GM12872 (cell line): ENCODE results near the gene AGTPBP1.

Experiments
- TF ChIP-seq, protein P1 (sequence below): IDR thresholded peaks from 3 replicates; pipeline ENCODE4 v1.5.1; 2011; ENCODE audit warnings: low read depth, mild to moderate bottlenecking, low read length, moderate library complexity; ENCODE audit not compliant: insufficient read depth

Gene AGTPBP1

DNA sequence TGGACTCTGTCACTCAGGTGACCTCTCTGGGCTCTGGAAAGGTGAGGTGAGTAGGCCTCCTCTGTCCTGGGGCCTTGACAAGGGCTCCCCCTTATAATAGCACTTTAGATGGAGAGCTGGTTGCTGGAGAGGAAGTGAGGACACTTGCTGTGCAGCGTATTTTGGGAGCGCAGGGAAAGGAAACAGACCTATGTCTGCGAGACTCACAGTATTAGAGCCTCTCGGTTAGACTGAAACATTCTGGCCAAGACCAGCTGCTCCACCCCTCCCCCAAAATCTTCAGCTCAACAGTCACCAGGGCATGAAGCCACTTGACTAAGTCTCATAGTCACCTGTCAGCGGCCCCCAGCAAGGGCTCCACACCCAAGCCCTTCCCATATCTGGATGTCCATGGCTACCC is 213.6 kb downstream of the AGTPBP1 start:
- TF ChIP-seq, protein P1, sequence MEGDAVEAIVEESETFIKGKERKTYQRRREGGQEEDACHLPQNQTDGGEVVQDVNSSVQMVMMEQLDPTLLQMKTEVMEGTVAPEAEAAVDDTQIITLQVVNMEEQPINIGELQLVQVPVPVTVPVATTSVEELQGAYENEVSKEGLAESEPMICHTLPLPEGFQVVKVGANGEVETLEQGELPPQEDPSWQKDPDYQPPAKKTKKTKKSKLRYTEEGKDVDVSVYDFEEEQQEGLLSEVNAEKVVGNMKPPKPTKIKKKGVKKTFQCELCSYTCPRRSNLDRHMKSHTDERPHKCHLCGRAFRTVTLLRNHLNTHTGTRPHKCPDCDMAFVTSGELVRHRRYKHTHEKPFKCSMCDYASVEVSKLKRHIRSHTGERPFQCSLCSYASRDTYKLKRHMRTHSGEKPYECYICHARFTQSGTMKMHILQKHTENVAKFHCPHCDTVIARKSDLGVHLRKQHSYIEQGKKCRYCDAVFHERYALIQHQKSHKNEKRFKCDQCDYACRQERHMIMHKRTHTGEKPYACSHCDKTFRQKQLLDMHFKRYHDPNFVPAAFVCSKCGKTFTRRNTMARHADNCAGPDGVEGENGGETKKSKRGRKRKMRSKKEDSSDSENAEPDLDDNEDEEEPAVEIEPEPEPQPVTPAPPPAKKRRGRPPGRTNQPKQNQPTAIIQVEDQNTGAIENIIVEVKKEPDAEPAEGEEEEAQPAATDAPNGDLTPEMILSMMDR = no peak

DNA sequence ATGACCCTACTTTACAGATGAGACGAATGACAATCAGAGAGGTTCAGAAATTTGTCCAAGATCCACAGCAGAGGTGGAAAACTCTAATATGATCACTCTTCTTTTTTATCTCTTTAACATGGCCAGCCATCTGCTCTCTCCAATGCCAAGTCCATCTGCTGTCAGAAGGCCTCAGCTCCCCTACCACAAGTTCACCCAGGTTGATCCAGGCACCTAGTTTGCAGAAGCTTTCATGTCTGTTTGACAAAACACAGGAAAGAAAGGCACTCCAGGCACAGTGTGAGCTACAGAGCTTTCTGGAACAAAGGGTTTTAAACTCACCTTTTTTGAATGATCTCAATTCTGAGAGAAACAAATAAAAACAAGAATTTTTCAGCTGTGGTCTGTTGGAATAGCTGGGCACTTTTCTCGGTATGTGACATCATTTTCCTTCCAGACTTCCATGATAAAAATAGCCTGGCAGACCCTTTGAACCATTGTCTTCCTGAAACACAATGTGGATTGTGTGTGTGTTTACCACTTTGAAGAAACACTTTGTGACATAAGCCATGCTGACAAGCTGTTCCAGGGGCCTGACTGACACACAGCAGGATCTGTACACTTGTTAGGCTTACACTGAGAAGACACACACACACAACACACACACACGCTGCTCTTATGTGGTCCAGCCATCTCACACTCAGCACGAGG is 214.3 kb downstream of the AGTPBP1 start:
- TF ChIP-seq, protein P1 = no peak

DNA sequence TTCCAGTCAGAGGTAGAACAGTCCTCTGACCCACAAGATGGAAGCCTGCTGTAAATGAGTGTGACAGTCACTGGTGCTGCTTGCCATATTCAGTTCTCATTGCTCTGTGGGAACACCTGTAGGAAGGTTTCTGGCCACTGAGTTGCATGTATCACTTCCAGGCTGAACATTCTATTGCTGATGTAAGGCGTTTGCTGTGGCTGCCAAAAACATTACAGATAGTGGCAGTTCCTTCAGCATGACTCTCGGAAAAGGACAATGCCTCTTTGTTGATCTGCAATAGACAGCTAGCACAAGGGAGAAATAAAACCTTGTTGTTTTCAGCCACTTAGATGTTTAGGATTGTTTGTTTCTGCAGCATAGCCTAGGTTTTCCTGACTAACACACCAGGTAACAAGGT is 217.2 kb downstream of the AGTPBP1 start:
- TF ChIP-seq, protein P1 = no peak

DNA sequence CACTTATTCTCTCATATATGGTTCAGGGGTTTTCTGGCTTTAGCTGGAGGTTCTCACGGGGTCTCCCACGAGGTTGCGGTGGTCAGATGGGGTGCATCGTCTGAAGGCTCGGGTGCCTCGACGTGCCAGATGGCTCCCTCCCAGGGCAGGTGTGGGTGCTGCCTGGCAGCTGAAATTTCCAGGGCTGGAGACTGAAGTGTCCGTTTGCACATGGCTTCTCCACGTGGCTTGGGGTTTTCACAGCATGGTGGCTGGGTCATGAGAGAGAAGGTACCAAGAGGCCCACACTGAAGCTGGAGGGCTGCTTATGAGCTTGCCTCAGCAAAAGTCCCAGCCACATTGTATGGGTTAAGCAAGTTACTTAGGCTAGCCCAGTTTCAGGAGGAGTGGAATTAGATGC is 218.6 kb downstream of the AGTPBP1 start:
- TF ChIP-seq, protein P1 = no peak

DNA sequence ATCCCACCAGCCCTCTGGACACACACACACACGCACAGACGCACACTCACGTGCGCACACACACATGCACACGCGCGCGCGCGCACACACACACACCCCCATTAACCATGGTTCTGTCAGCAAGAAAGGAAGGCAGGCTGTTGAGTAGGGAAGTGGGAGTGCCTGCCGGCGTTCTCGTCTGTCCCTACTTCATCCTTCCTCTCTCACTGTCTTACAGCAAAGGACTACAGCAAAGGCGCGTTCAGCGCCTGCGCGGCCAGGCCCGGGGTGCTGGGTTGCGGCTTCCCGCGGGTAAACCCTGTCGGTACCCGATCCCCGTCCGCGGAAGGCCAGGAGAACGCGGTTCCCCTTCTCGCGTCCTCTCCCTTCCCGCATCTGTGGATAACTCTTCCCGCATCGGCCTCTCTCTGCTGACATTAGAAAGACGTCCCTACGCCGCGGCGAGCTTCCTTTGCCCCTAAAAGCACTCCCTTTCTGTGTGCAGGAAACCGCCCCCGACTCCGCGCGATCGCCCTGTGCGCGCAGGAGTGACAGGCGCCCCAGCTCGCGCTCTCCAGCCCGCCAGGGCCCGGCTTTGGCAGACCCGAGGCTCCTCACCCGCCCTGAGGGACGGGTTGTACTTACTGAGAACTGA is 219.2 kb downstream of the AGTPBP1 start:
- TF ChIP-seq, protein P1 = no peak

DNA sequence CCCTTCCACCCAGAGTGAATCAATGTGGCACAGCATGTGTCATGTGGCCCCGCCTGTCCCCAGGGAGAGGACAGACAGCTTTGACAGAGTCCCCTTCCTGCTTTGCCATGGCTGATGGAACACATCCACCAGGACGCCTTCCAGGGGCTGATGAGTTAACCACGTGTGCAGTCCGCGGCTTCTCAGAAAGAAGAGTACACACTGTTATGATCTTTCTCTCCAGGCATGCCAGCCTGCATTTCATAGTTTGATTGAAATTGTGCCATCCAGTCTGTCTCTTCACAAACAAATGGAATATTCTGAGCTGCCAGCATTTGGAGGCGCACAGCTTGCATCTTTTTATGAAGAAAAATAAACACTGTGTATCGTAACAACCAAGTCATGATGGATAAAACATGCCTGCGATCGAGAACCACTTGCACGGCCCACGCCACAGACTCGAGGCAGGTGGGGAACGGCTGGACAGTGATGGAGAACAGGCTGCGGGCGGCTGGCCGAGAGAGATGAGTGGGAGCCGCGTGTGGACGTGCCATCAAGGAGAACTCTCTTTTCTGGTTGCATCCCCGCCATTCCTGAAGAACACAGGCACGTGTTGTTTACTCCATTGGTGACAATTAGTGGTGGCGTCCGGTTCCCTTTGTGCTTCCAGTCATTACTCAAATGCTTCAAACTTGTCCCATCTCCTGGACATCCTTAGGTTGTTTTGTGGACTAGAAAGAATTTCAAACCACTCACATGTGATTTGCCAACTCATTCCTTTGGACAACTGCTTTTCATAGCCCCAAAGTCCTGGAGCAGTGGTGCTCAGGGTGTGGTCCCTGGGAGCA is 220.2 kb downstream of the AGTPBP1 start:
- TF ChIP-seq, protein P1 = no peak

DNA sequence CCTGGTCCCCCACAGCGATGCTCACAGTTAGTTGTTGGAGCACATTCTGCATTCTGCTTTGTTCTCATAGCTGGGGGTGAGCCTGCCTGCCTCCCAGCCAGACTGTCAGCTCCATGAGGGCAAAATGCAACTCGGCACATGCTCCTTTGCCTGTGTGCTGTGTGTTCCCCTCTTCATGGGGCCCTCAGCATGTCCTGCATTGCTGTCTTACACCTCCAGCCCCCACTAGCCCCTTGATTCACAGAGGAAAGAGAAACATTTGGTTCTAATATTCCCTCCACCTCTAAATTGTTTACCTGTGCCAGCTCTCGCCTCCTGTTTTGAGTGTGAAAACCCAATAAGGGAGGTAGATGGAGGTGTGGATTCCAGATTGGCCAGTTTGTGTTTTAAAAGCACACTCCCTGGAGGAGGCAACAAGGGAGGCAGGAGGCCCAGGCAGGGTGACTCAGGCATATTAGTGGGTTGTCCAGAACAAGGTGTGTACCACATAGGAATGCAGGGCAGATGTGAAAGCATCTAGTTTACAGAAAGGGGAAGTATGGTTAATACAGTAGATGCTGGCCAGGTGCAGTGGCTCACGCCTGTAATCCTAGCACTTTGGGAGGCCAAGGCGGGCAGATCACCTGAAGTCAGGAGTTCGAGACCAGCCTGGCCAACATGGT is 224.6 kb downstream of the AGTPBP1 start:
- TF ChIP-seq, protein P1 = no peak
